K562 (cell line): Measurements from ENCODE around the gene CD34. TPM values are rescaled to one million over a fixed set of nuclear protein-coding genes. Genes with fewer than 3 reads are reported as not detected.
A peak's percentile ranks its signal among the peaks of the same experiment; 100 is the strongest.

Source experiments
- CBFA2T3 ChIP-seq: fragments of 450-650 bp; IDR thresholded peaks from 2 replicates; pipeline ENCODE4 v1.6.1; 2017
- HCFC1 ChIP-seq: IDR thresholded peaks from 2 replicates; pipeline ENCODE4 v1.6.1; 2012; ENCODE audit warnings: low read depth, low read length, improper control_type of control experiment
- MEF2D ChIP-seq: conservative IDR thresholded peaks from 2 replicates; pipeline ENCODE4 v1.6.1; 2016; ENCODE audit warnings: low read depth, missing genetic modification characterization, missing compliant biosample characterization
- NONO ChIP-seq, 2 experiments: fragments of 200-400 bp in 1 of 2; fragments of 450-650 bp in 1 of 2; formaldehyde crosslinking in 1 of 2; IDR thresholded peaks; 2 replicates each; pipeline ENCODE4 v1.6.1; 2017; ENCODE audit warnings: low read depth in 2 of 2, mild to moderate bottlenecking in 2 of 2, moderate library complexity in 2 of 2, low read length in 1 of 2
- PCBP2 ChIP-seq: fragments of 200-400 bp; formaldehyde crosslinking; IDR thresholded peaks from 2 replicates; pipeline ENCODE4 v1.6.1; 2018; ENCODE audit warnings: low read length, low read depth, mild to moderate bottlenecking, moderate library complexity; ENCODE audit not compliant: poor library complexity, severe bottlenecking
- SLC30A9 ChIP-seq: fragments of 250-450 bp; sonication (Bioruptor Pico); IDR thresholded peaks from 2 replicates; pipeline ENCODE4 v1.8.0; 2022; ENCODE audit warnings: mild to moderate bottlenecking, moderate library complexity
- SMAD2 ChIP-seq: fragments of 150-350 bp; IDR thresholded peaks from 2 replicates; pipeline ENCODE4 v1.6.1; 2014; ENCODE audit warnings: low read depth, mild to moderate bottlenecking, low read length
- XRCC4 ChIP-seq: IDR thresholded peaks from one replicate; pipeline ENCODE4 v1.6.1; 2011; ENCODE audit not compliant: insufficient read depth, insufficient read length; ENCODE audit errors: extremely low read depth
- ZBTB17 ChIP-seq: fragments of 450-650 bp; formaldehyde crosslinking; IDR thresholded peaks from 2 replicates; pipeline ENCODE4 v1.4.0; 2020; ENCODE audit warnings: mild to moderate bottlenecking
- polyA plus RNA-seq, 8 experiments: library from polyadenylated mRNA; depleted of rRNA in 4 of 8; stranded (reverse) in 5 of 8; unstranded in 3 of 8; fragments of >200 nt; fragmentation: Nextera tagmentation in 2 of 8; fragmentation: Illumina TruSeq in 1 of 8; extraction: Ambion mirVana in 2 of 8; extraction: Trizol in 1 of 8; gene quantifications; 2 replicates each; pipeline versions ENCODE4 v1.2.1 to v1.2.3, GENCODE V29; 2011 to 2014; ENCODE audit warnings: inconsistent platforms in 1 of 8, missing spikeins in 1 of 8
- total RNA-seq, 7 experiments: library from RNA; depleted of rRNA in 6 of 7; stranded (reverse); fragments of >200 nt in 6 of 7; fragmentation: Illumina TruSeq in 2 of 7; extraction: Trizol in 2 of 7; gene quantifications; 2 replicates each; pipeline versions ENCODE4 v1.2.1 to v1.2.3, GENCODE V29; 2011 to 2021; ENCODE audit warnings: low replicate concordance in 1 of 7
- TF ChIP-seq, protein P1 (sequence below), 2 experiments: fragments of 450-650 bp in 1 of 2; sonication (generic) in 1 of 2; formaldehyde crosslinking in 1 of 2; IDR thresholded peaks; 2 replicates each; pipeline versions ENCODE4 v1.7.1 to v1.9.0; 2016 to 2022; ENCODE audit warnings: inconsistent platforms in 1 of 2, mild to moderate bottlenecking in 1 of 2, missing genetic modification reagents in 1 of 2
- TF ChIP-seq, protein P2 (sequence below): fragments of 450-650 bp; IDR thresholded peaks from 2 replicates; pipeline ENCODE4 v1.6.1; 2018; ENCODE audit not compliant: partially characterized antibody
- TF ChIP-seq, protein P3 (sequence below): fragments of 450-650 bp; formaldehyde crosslinking; IDR thresholded peaks from 2 replicates; pipeline ENCODE4 v1.4.0; 2022; ENCODE audit warnings: missing genetic modification characterization

Gene CD34
- total and polyA plus RNA-seq, 9 of the 15 experiments (the other 6 are each of a cell fraction or from before 2014, with no cell fraction given): not detected

DNA sequence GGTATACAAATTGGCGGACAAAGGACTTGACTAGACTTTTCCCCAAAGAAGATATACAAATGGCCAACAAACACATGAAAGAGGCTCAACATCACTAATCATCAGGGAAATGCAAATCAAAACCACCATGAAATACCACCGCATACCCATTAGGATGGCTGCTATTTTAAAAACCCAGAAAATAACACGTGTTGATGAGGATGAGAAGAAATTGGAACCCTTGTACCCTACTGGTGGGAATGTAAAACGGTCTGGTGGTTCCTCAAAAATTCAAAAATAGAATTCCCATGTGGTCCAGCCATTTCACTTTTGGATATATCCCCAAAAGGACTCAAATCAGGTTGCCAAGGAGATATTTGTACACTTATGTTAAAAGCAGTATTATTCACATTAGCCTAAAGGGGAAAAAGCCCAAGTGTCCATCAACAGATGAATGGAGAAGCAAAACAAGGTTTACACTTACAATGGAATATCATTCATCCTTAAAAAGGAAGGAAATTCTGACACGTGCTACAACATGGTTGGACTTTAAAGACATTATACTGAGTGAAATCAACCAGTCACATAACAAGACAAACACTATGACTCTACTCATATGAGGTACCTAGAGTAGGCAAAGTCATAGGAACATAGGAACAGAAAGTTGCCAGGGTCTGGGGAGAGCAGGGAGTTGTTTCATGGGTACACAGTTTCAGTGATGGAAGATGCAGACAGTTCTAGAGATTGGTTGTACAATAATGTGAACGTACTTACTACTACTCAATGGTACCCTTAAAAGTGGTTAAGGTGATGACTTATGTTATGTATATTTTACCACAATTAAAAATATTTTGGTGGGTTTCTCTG lies 17.0 kb downstream of the CD34 start (continued):
- TF ChIP-seq, protein P1, sequence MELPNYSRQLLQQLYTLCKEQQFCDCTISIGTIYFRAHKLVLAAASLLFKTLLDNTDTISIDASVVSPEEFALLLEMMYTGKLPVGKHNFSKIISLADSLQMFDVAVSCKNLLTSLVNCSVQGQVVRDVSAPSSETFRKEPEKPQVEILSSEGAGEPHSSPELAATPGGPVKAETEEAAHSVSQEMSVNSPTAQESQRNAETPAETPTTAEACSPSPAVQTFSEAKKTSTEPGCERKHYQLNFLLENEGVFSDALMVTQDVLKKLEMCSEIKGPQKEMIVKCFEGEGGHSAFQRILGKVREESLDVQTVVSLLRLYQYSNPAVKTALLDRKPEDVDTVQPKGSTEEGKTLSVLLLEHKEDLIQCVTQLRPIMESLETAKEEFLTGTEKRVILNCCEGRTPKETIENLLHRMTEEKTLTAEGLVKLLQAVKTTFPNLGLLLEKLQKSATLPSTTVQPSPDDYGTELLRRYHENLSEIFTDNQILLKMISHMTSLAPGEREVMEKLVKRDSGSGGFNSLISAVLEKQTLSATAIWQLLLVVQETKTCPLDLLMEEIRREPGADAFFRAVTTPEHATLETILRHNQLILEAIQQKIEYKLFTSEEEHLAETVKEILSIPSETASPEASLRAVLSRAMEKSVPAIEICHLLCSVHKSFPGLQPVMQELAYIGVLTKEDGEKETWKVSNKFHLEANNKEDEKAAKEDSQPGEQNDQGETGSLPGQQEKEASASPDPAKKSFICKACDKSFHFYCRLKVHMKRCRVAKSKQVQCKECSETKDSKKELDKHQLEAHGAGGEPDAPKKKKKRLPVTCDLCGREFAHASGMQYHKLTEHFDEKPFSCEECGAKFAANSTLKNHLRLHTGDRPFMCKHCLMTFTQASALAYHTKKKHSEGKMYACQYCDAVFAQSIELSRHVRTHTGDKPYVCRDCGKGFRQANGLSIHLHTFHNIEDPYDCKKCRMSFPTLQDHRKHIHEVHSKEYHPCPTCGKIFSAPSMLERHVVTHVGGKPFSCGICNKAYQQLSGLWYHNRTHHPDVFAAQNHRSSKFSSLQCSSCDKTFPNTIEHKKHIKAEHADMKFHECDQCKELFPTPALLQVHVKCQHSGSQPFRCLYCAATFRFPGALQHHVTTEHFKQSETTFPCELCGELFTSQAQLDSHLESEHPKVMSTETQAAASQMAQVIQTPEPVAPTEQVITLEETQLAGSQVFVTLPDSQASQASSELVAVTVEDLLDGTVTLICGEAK (IDR thresholded peaks at IDR 0.05): peak; percentile 60; the same call in 1 of the 2 replicates
- TF ChIP-seq, protein P1 (CRISPR knock-in tag; IDR thresholded peaks at IDR 0.05): no peak
- no peak for TF ChIP-seq CBFA2T3
- TF ChIP-seq MEF2D (tag): no peak
- TF ChIP-seq, protein P2, sequence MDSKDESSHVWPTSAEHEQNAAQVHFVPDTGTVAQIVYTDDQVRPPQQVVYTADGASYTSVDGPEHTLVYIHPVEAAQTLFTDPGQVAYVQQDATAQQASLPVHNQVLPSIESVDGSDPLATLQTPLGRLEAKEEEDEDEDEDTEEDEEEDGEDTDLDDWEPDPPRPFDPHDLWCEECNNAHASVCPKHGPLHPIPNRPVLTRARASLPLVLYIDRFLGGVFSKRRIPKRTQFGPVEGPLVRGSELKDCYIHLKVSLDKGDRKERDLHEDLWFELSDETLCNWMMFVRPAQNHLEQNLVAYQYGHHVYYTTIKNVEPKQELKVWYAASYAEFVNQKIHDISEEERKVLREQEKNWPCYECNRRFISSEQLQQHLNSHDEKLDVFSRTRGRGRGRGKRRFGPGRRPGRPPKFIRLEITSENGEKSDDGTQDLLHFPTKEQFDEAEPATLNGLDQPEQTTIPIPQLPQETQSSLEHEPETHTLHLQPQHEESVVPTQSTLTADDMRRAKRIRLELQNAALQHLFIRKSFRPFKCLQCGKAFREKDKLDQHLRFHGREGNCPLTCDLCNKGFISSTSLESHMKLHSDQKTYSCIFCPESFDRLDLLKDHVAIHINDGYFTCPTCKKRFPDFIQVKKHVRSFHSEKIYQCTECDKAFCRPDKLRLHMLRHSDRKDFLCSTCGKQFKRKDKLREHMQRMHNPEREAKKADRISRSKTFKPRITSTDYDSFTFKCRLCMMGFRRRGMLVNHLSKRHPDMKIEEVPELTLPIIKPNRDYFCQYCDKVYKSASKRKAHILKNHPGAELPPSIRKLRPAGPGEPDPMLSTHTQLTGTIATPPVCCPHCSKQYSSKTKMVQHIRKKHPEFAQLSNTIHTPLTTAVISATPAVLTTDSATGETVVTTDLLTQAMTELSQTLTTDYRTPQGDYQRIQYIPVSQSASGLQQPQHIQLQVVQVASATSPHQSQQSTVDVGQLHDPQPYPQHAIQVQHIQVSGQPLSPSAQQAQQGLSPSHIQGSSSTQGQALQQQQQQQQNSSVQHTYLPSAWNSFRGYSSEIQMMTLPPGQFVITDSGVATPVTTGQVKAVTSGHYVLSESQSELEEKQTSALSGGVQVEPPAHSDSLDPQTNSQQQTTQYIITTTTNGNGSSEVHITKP: no peak
- no peak for TF ChIP-seq SMAD2
- TF ChIP-seq NONO (IDR thresholded peaks at IDR 0.05; ENCODE audit: low read depth in 2 of 2, low read length in 1 of 2): no peak
- TF ChIP-seq PCBP2: no peak
- TF ChIP-seq XRCC4: no peak
- TF ChIP-seq HCFC1: 0 out of 2 replicates have a peak, but pooled peaks have one; percentile 19
- TF ChIP-seq, protein P3, sequence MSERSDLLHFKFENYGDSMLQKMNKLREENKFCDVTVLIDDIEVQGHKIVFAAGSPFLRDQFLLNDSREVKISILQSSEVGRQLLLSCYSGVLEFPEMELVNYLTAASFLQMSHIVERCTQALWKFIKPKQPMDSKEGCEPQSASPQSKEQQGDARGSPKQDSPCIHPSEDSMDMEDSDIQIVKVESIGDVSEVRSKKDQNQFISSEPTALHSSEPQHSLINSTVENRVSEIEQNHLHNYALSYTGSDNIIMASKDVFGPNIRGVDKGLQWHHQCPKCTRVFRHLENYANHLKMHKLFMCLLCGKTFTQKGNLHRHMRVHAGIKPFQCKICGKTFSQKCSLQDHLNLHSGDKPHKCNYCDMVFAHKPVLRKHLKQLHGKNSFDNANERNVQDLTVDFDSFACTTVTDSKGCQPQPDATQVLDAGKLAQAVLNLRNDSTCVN (CRISPR knock-in tag): no peak
- no peak for TF ChIP-seq SLC30A9 (CRISPR knock-in tag)
- no peak for TF ChIP-seq ZBTB17 (CRISPR knock-in tag)
